GM12872 (cell line): Measurements from ENCODE around the gene LAIR1.

Experiments used
- TF ChIP-seq, protein P1 (sequence below): IDR thresholded peaks from 3 replicates; pipeline ENCODE4 v1.5.1; 2011; ENCODE audit warnings: low read depth, mild to moderate bottlenecking, low read length, moderate library complexity; ENCODE audit not compliant: insufficient read depth

LAIR1 gene

DNA sequence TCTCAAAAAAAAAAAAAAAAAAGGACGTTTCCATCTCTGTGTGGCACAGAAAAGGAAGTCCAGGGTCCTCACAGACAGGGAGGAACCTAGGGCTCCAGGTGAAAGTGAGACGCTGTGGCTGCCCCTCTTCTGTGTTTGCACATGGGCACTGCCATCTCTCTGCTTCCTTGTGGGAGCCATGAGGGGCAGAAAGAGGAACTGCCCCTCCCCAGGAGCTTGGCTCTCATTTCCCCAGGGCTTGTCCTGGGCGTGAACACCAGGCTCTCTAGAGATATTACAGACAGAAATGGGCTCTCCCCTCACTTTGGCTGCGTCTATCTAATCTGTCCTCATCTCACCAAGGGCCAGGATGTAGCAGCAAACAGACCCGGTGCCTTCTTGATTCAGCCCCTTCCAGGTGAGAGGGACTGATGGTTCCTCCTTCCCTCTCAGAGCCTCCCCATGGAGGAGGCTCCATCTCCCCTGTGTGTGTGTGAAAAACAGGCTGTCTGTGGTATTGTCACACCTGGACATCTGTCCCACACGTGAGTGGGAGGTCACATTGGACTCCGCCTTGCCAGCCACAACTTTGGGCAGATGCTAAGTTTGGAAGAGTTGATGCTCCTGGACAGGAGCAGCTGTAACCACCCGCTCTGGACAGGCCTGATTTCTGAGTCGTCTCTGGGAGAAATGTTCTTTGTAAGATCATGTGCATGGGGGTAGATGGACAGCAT lies 24.9 kb downstream of the LAIR1 start:
- TF ChIP-seq, protein P1, sequence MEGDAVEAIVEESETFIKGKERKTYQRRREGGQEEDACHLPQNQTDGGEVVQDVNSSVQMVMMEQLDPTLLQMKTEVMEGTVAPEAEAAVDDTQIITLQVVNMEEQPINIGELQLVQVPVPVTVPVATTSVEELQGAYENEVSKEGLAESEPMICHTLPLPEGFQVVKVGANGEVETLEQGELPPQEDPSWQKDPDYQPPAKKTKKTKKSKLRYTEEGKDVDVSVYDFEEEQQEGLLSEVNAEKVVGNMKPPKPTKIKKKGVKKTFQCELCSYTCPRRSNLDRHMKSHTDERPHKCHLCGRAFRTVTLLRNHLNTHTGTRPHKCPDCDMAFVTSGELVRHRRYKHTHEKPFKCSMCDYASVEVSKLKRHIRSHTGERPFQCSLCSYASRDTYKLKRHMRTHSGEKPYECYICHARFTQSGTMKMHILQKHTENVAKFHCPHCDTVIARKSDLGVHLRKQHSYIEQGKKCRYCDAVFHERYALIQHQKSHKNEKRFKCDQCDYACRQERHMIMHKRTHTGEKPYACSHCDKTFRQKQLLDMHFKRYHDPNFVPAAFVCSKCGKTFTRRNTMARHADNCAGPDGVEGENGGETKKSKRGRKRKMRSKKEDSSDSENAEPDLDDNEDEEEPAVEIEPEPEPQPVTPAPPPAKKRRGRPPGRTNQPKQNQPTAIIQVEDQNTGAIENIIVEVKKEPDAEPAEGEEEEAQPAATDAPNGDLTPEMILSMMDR, result no peak

DNA sequence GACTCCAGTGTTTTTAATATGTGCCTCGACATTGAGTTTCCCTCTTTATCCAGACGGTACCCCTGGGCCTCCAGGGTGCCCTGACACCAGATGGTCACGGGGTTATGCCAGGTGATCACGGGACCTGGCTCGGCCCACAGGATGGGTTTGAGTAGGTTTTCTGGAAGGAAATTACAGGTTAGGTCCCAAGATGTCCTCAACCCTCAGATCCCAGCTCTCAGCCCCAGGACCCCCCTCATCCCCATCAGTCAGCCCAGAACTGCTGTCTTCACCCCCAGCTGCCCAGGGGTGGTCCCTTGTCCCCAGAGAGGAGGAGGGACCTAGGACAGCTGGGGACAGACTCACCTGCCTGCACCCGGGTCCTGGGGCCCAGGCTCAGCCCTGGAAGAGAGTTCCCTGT lies 26.2 kb downstream of the LAIR1 start:
- TF ChIP-seq, protein P1, result no peak

DNA sequence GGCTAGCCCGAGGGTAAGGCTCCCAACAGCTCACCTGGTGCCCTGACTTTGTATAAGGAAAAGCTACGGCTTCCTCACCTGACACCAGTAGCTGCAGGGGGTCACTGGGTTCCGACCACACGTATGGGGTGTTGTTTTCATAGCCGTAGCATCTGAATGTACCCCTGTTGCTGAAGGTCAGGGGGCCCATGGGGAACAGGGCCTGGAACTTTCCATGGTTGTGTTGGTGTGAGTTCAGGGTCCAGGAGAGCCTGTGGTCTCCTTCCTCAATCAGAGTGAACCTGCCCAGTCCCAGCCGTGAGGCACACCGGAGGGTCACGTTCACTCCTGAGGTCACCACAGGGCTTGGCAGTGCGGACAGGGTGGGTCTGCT lies 26.9 kb downstream of the LAIR1 start:
- TF ChIP-seq, protein P1, result no peak

DNA sequence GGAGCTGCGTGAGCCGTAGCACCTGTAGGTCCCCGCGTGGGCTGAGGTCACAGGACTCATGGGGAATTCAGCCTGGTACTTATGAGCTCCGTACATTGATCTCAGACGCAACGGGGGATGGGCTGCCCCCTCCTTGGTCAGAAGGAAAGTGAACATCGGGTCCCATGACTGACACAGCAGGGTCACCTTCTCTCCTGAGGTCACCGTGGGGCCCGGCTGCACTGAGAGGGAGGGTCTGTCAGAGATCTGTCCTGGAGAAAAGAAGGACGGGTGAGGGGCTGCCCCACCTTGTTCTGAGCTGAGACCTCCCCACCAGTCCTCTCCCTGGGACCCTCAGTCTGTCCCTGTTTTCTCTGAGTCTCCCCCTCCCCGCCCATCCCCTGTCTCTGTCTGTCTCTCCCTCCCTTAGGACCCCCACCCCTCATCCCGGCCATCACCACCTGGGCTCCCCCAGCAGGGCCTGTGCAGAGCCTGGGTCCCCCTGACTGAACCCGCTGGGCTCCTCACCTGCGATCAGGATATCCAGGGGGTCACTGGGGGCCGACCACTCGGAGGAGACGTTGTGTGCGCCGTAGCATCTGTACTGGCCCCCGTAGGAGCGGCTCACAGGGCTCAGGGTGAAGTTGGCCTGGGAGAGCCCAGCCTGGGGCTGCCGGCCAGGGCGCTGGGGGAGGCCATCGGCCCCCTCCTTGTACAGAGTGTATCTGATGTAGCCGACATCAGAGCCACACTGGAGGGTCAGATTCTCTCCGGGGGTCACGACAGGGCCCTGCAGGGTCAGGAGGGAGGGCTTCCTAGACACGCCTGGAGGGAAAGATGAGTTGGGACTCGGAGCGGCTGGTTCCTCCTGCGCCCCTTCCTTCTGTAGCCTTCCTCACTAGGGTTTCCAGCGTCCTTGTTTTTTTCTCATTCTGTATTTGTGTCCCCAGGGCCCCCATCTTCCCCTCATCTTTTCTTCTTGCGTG lies 27.6 kb downstream of the LAIR1 start:
- TF ChIP-seq, protein P1, result no peak

DNA sequence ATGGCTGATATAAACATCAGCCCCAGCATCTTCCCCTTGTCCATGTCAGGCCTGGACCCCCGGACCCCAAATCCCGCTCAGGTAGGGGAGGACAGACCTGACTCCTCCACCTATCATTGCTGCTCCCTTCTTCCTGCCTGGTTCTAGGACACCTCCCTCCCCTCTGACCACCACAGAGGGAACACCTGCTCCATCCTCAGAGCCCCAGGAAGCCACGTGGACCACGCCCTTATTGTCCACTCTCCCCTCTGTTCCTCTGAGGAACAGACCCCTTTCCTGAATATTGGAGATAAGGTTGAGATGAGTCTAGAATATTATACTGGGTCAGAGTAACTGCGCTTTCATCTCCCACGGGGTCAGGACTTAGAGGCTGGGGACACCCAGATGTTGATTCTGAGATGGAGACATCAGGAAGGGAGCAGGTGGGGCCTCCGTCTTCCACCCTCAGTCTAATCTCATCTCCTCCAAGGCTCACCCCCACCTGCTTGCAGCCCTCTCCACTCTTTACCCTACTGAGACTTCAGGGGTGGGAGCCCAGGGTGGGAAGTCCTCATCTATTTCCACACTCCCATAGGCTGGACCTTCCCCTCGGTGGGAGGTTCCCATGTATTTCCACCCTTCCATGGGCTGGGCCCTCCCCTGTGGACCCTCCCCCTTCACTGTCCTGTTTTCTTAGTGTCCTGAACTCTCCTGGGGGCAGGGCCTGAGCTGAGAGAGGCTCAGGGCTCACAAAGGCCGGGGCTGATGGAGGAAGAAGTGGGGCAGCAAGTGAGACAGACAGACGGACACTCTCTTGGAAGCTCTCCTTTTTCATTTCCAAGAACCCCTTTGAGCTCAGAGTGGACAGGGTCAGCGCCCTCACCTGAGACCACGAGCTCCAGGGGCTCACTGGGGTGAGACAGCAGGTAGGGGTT lies 28.5 kb downstream of the LAIR1 start:
- TF ChIP-seq, protein P1, result no peak

DNA sequence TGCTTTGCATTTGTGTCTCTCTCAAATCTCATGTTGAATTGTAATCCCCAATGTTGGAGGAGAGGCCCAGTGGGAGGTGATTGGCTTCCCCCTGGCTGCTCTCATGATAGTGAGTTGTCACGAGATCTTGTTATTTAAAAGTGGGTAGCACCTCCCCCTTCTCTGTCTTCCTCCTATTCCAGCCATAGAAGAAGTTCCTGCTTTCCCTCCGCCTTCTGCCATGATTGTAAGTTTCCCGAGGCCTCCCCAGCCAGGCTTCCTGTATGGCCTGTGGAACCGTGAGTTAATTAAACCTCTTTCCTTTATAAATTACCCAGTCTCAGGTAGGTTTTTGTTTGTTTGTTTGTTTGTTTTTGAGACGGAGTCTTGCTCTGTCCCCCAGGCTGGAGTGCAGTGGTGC lies 29.6 kb downstream of the LAIR1 start:
- TF ChIP-seq, protein P1, result no peak
